Measurements from ENCODE around the gene FTO. TPM values are rescaled to one million over a fixed set of nuclear protein-coding genes. Genes with fewer than 3 reads are reported as not detected.

FTO gene
- polyA plus RNA-seq, 1 experiment = 135 TPM

- Histone ChIP-seq H3K27ac (ENCODE audit: low read depth, low read length) (no peak overlapping the region), H3K27me3 (ENCODE audit: control insufficient read depth, insufficient read depth, low read length) (no peaks in the 10 kb centered on the region), H3K4me3 (ENCODE audit: low read depth, low read length) (no peak overlapping the region), H3K9me3 (ENCODE audit: control insufficient read depth, insufficient read depth, low read length) (no peaks in the 10 kb centered on the region)
- POLR2A ChIA-PET = no interaction called here
- no peak for DNase-seq (ENCODE audit: low read depth, low spot score)
- TF ChIP-seq CTCF (IDR thresholded peaks at IDR 0.05; ENCODE audit: low read depth, low read length) = no peak
- CTCF ChIA-PET = no interaction called here
These were observed 291.4 kb downstream of the FTO start for GRCh38 chr16:53995378-53995777.

- no peaks in the 10 kb centered on the region for H3K9me3 ChIP-seq (ENCODE audit: control insufficient read depth, insufficient read depth, low read length)
- H3K27ac ChIP-seq (ENCODE audit: low read depth, low read length) = no peak overlapping the region
- TF ChIP-seq CTCF (IDR thresholded peaks at IDR 0.05; ENCODE audit: low read depth, low read length) = no peak
- ChIA-PET POLR2A (no interaction called here), CTCF (no interaction called here)
- no peaks in the 10 kb centered on the region for H3K27me3 ChIP-seq (ENCODE audit: control insufficient read depth, insufficient read depth, low read length)
- DNase-seq (ENCODE audit: low read depth, low spot score) = no peak
- no peak overlapping the region for H3K4me3 ChIP-seq (ENCODE audit: low read depth, low read length)
These were observed 293.0 kb downstream of the FTO start for GRCh38 chr16:53996961-53997360.

GRCh38 chr16:53998024-53998810 lies 294.3 kb downstream of the FTO start:
- no peak for DNase-seq (ENCODE audit: low read depth, low spot score)
- ChIA-PET CTCF (no interaction called here), POLR2A (no interaction called here)
- Histone ChIP-seq H3K27me3 (ENCODE audit: control insufficient read depth, insufficient read depth, low read length) (no peaks in the 10 kb centered on the region), H3K9me3 (ENCODE audit: control insufficient read depth, insufficient read depth, low read length) (no peaks in the 10 kb centered on the region), H3K27ac (ENCODE audit: low read depth, low read length) (no peak overlapping the region), H3K4me3 (ENCODE audit: low read depth, low read length) (no peak overlapping the region)
- no peak for TF ChIP-seq CTCF (IDR thresholded peaks at IDR 0.05; ENCODE audit: low read depth, low read length)

GRCh38 chr16:53998966-53999522 lies 295.1 kb downstream of the FTO start:
- H3K9me3 ChIP-seq (ENCODE audit: control insufficient read depth, insufficient read depth, low read length) = no peaks in the 10 kb centered on the region
- H3K4me3 ChIP-seq (ENCODE audit: low read depth, low read length) = no peak overlapping the region
- no peak for TF ChIP-seq CTCF (IDR thresholded peaks at IDR 0.05; ENCODE audit: low read depth, low read length)
- DNase-seq (ENCODE audit: low read depth, low spot score) = no peak
- H3K27me3 ChIP-seq (ENCODE audit: control insufficient read depth, insufficient read depth, low read length) = no peaks in the 10 kb centered on the region
- POLR2A ChIA-PET = no interaction called here
- no peak overlapping the region for H3K27ac ChIP-seq (ENCODE audit: low read depth, low read length)
- CTCF ChIA-PET = interaction anchor here (0.6 kb wide), 1 partner anchor 9 kb away, joined by 3 read pairs; no protein-coding TSS in a partner anchor

- H3K9me3 ChIP-seq (ENCODE audit: control insufficient read depth, insufficient read depth, low read length) = no peaks in the 10 kb centered on the region
- TF ChIP-seq CTCF (IDR thresholded peaks at IDR 0.05; ENCODE audit: low read depth, low read length) = no peak
- no peak for DNase-seq (ENCODE audit: low read depth, low spot score)
- ChIA-PET CTCF (no interaction called here), POLR2A (no interaction called here)
- H3K27me3 ChIP-seq (ENCODE audit: control insufficient read depth, insufficient read depth, low read length) = no peaks in the 10 kb centered on the region
- H3K4me3 ChIP-seq (ENCODE audit: low read depth, low read length) = no peak overlapping the region
- no peak overlapping the region for H3K27ac ChIP-seq (ENCODE audit: low read depth, low read length)
These were observed 295.9 kb downstream of the FTO start for GRCh38 chr16:53999841-54000240.

All from AG04450 (cell line).